Naive thymus-derived CD4-positive, alpha-beta T cell (primary cell): ENCODE measurements around the gene MYO1C. TPM values are rescaled to one million over a fixed set of nuclear protein-coding genes. Genes with fewer than 3 reads are reported as not detected.

Experiments
- ATAC-seq: fragments of 150-1000 bp; cut with Tn5 transposase; 2 replicates; pipeline ENCODE4 v1.10.0; 2021; ENCODE audit warnings: mild to moderate bottlenecking, moderate library complexity
- CTCF ChIA-PET: fragments of 350-600 bp; sonication (Branson Sonifier 250); formaldehyde crosslinking; loops from one replicate; lab custom pipeline; 2021; ENCODE audit warnings: antibody characterized with exemption; lab: Charles Lee
- POLR2A ChIA-PET: fragments of 350-600 bp; sonication (Branson Sonifier 250); formaldehyde crosslinking; loops from one replicate; lab custom pipeline; 2021; ENCODE audit warnings: antibody characterized with exemption, inconsistent platforms; lab: Charles Lee
- DNase-seq, 9 donors: peaks; one replicate each; pipeline versions ENCODE4 v3.0.0 to v3.0.0-alpha.2; 2020 to 2022; ENCODE audit warnings: mixed read lengths in 1 of 9
- H3K27ac ChIP-seq: one replicate; pipeline ENCODE4 v1.7.0; 2013; ENCODE audit warnings: mild to moderate bottlenecking, low read depth, low read length, moderate library complexity
- H3K27me3 ChIP-seq, 2 donors: one replicate each; pipeline ENCODE4 v1.7.0; 2013; ENCODE audit warnings: low read length in 2 of 2, mild to moderate bottlenecking in 2 of 2, moderate library complexity in 2 of 2; ENCODE audit not compliant: control insufficient read depth in 2 of 2, insufficient read depth in 2 of 2
- H3K36me3 ChIP-seq, 3 experiments: 1 replicate in 2 of 3; 2 replicates in 1 of 3; pipeline ENCODE4 v1.7.0; 2013; ENCODE audit warnings: low read length in 3 of 3, mild to moderate bottlenecking in 3 of 3, moderate library complexity in 1 of 3; ENCODE audit not compliant: insufficient read depth in 3 of 3, control insufficient read depth in 2 of 3
- H3K4me1 ChIP-seq, 2 donors: one replicate each; pipeline ENCODE4 v1.7.0; 2013; ENCODE audit warnings: low read length in 2 of 2, mild to moderate bottlenecking in 2 of 2, moderate library complexity in 1 of 2; ENCODE audit not compliant: control insufficient read depth in 2 of 2, insufficient read depth in 2 of 2
- H3K4me3 ChIP-seq: 2 replicates; pipeline ENCODE4 v1.7.0; 2013; ENCODE audit warnings: mild to moderate bottlenecking, low read length
- H3K9me3 ChIP-seq, 3 experiments: 1 replicate in 2 of 3; 2 replicates in 1 of 3; pipeline ENCODE4 v1.7.0; 2013; ENCODE audit warnings: low read length in 3 of 3; ENCODE audit not compliant: control insufficient read depth in 2 of 3
- H3K27ac Mint-ChIP-seq, 9 donors: one replicate each; pipeline ENCODE4 v1.8.0; 2020 to 2022; ENCODE audit warnings: mixed read lengths in 9 of 9, mild to moderate bottlenecking in 8 of 9, moderate library complexity in 5 of 9, inconsistent platforms in 2 of 9
- H3K27me3 Mint-ChIP-seq, 5 donors: one replicate each; pipeline ENCODE4 v1.8.0; 2021 to 2022; ENCODE audit warnings: mixed read lengths in 5 of 5, mild to moderate bottlenecking in 1 of 5
- H3K36me3 Mint-ChIP-seq, 5 donors: one replicate each; pipeline ENCODE4 v1.8.0; 2020 to 2022; ENCODE audit warnings: mixed read lengths in 5 of 5, mild to moderate bottlenecking in 3 of 5, inconsistent platforms in 1 of 5
- H3K4me1 Mint-ChIP-seq, 7 donors: one replicate each; pipeline ENCODE4 v1.8.0; 2020 to 2022; ENCODE audit warnings: mixed read lengths in 7 of 7, mild to moderate bottlenecking in 3 of 7, inconsistent platforms in 1 of 7
- H3K4me3 Mint-ChIP-seq, 10 donors: one replicate each; pipeline ENCODE4 v1.8.0; 2020 to 2022; ENCODE audit warnings: mild to moderate bottlenecking in 10 of 10, mixed read lengths in 10 of 10, moderate library complexity in 6 of 10, inconsistent platforms in 2 of 10
- H3K9me3 Mint-ChIP-seq, 11 donors: one replicate each; pipeline ENCODE4 v1.8.0; 2020 to 2022; ENCODE audit warnings: mixed read lengths in 11 of 11, mild to moderate bottlenecking in 4 of 11, inconsistent platforms in 1 of 11, moderate library complexity in 1 of 11
- intact Hi-C, 2 donors: fragments of 100-400 bp; cut with micrococcal nuclease; formaldehyde crosslinking; loops; one replicate each; pipeline ENCODE4 v1.15.1; 2023
- polyA plus RNA-seq, 2 donors: library from polyadenylated mRNA; unstranded; fragments of 300-500 nt; fragmentation: Illumina TruSeq; gene quantifications; one replicate each; pipeline ENCODE4 v1.2.3, GENCODE V29; 2021
- total RNA-seq, 6 experiments: library from RNA in 5 of 6; stranded (reverse) in 5 of 6; gene quantifications; 1 replicate in 5 of 6; 2 replicates in 1 of 6; pipeline ENCODE4 v1.2.3 and lab custom pipeline; 2021 to 2026

Gene MYO1C
- total and polyA plus RNA-seq, 7 experiments from 2014 or later = 4.4 to 37.0 (median 15.0) TPM

DNA sequence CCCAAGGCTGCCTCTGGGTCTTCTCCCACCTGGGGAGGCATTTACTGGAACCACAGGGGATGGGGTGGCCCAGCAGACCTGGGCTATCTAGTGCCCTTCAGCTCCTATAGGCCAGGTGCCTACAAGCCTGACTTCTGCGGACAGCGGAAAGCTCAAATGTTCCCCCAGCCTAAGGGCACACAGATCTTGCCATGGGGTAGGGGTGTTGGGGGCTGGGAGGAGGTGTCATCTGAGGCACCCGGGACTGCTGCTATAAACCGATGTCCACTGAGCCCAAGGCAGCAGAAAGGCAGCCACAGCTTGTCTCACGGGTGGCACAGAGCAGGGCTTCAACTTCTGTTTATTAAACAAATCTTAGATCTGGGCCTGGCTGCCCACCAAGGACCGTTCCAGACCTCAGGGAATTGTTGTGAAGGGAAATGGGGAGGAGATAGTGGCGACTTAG is 3.6 kb downstream of the MYO1C start:
- intact Hi-C loops = loop anchor here in 1 of 2 donors (1.0 to 10.0 kb wide), 3 partner anchors 27 to 156 kb away; partner anchors contain the start of genes INPP5K, PITPNA, RILP and SCARF1
- CTCF ChIA-PET = no interaction called here
- Mint-ChIP-seq H3K27me3 (peaks cover 0 to 4% (median 0%) of the 10 kb centered on the region in 5 donors), H3K9me3 (peaks cover 0 to 2% (median 0%) of the 10 kb centered on the region in 11 donors), H3K4me3 (peak overlapping the region; percentile 72 to 92 (median 81)), H3K36me3 (peaks cover 0 to 3% (median 0%) of the 10 kb centered on the region in 5 donors), H3K27ac (peak overlapping the region in 7 of 9 donors; percentile 41 to 85 (median 65)), H3K4me1 (peaks cover 0 to 61% (median 47%) of the 10 kb centered on the region in 7 donors)
- Histone ChIP-seq H3K36me3 (no peaks in the 10 kb centered on the region), H3K9me3 (no peaks in the 10 kb centered on the region), H3K27me3 (no peaks in the 10 kb centered on the region), H3K27ac (peak overlapping the region; percentile 78), H3K4me3 (no peak overlapping the region), H3K4me1 (peaks cover 21 to 50% of the 10 kb centered on the region in 2 donors)
- no peak for DNase-seq
- no peak for ATAC-seq
- POLR2A ChIA-PET = interaction anchor here (1.3 to 5.1 kb wide), 3 partner anchors 26 to 160 kb away, joined by 3 to 23 read pairs (median 7); partner anchors contain the start of gene INPP5K

DNA sequence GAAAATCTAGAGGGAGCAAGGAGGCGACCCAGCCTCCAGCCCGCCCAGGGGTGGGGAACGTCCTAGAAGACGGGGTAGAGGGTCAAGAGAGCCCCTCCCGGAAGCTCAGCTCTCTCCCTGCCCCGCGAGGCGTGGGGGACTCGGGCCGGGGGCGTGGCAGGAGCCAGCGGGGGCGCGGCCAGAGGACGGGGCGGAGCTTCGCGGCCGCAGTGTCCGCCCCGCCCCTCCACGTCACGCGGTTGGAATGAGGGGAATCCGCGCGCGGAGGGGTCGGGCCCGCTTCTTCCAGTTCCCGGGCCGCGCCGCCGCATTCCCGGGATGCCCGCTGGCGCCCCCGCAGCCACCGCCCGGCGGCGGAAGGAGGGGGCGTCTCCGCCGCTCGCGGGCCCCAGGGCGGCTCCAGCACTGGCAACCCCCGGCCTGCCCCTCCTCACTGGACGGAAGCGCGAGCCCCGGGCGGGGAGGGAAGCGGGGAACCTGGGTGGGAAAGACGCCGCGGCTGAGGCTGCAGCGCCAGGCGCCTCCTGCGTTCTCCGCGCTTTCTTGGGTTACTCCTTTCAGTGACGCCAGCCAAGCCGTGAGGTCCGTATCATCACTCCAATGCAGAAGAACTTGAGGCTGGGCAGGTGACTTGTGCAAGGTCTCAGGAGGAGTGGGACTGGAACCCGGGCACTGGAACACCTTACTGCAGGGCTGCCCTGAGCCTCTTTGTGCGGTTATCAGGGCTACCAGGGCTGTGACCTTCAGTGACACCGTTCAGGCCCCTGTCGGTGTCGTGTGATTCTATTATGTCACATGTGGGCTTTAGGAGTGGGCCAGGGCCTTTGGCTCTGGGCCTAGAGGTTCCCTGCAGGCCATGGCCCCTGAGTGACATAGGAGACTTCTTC is 4.3 kb downstream of the MYO1C start:
- H3K4me1 ChIP-seq = peaks cover 21 to 47% of the 10 kb centered on the region in 2 donors

DNA sequence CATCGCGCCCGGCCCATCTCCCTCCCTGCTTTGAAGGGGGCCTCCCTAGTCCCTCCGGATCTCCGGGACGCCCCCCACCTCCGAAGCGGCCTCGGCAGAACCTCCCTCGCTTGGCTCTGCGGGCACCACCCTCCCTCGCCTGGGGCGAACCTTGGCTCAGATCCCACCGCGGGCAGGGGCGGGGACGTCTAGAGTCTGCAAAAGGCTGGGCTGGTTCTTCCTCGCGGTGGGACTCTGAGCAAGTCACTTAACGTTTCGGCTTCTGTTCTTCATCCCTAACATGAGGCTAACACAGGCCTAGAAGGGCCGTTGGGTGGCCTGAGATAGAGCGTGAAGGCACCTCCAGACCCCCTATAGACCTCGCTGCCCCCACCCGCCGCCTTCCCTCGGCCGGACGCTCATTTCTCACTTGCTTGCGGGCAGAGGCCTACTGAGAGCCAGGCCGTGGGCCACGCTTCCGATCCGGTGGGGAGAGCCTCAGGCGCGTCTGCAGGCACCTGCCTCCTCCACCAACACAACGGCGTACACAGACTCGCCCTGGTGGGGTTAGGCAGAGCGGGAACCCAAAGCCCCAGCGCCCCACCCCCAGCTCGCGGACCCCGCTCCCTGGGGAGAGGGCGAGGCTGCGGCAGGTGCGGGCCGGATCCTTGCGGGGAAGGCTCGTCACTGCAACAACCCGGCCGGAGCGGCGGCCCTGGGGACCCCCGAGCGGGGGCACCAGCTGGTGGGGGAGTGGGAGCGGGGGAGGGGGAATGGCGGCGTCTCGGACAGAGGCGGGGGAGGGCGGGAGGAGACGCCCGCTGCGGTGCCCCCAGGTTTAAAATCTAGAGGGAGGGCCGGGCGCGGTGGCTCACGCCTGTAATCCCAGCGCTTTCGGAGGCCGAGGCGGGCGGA is 5.4 kb downstream of the MYO1C start:
- Histone ChIP-seq H3K27me3 (no peaks in the 10 kb centered on the region), H3K4me1 (peaks cover 21 to 35% of the 10 kb centered on the region in 2 donors), H3K4me3 (peak overlapping the region; percentile 47), H3K27ac (peak overlapping the region; percentile 78), H3K36me3 (no peaks in the 10 kb centered on the region), H3K9me3 (no peaks in the 10 kb centered on the region)
- ATAC-seq (peak; percentile 55), DNase-seq (peak; percentile 46 to 83 (median 64))
- Mint-ChIP-seq H3K27me3 (peaks cover 0 to 3% (median 0%) of the 10 kb centered on the region in 5 donors), H3K9me3 (peaks cover 0 to 2% (median 0%) of the 10 kb centered on the region in 11 donors), H3K27ac (peak overlapping the region; percentile 20 to 94 (median 92)), H3K36me3 (peaks cover 0 to 10% (median 0%) of the 10 kb centered on the region in 5 donors), H3K4me3 (peak overlapping the region; percentile 82 to 95 (median 88)), H3K4me1 (peaks cover 0 to 46% (median 40%) of the 10 kb centered on the region in 7 donors)
- ChIA-PET POLR2A (interaction anchor here (0.5 to 5.1 kb wide), 8 partner anchors 18 to 190 kb away, joined by 3 to 23 read pairs (median 5); partner anchors contain the start of genes CRK, INPP5K and YWHAE), CTCF (interaction anchor here (0.6 to 1.2 kb wide), 5 partner anchors 16 to 145 kb away, joined by 3 to 6 read pairs (median 3); partner anchors contain the start of gene INPP5K)
- intact Hi-C loops = loop anchor here in 1 of 2 donors (1.0 to 10.0 kb wide), 6 partner anchors 14 to 850 kb away; partner anchors contain the start of genes CRK, RILP, SCARF1 and SGSM2

More for the DNA sequence above, 4.3 kb downstream of the MYO1C start:
- Mint-ChIP-seq H3K27me3 (peaks cover 0 to 4% (median 0%) of the 10 kb centered on the region in 5 donors), H3K4me1 (peaks cover 0 to 57% (median 44%) of the 10 kb centered on the region in 7 donors), H3K36me3 (peaks cover 0 to 7% (median 0%) of the 10 kb centered on the region in 5 donors), H3K27ac (peak overlapping the region; percentile 51 to 93 (median 72)), H3K9me3 (peaks cover 0 to 2% (median 0%) of the 10 kb centered on the region in 11 donors), H3K4me3 (peak overlapping the region; percentile 82 to 95 (median 88))
- no peaks in the 10 kb centered on the region for H3K36me3 ChIP-seq
- H3K27ac ChIP-seq = peak overlapping the region; percentile 78
- ATAC-seq = peak; percentile 61
- no peaks in the 10 kb centered on the region for H3K9me3 ChIP-seq
- intact Hi-C loops = loop anchor here in 1 of 2 donors (1.0 to 10.0 kb wide), 7 partner anchors 15 to 849 kb away; partner anchors contain the start of genes CRK, INPP5K, PITPNA and RILP
- ChIA-PET POLR2A (interaction anchor here (0.5 to 5.1 kb wide), 8 partner anchors 17 to 191 kb away, joined by 3 to 23 read pairs (median 5); partner anchors contain the start of genes CRK, INPP5K and YWHAE), CTCF (interaction anchor here (0.6 to 1.2 kb wide), 2 partner anchors 97 to 142 kb away, joined by 4 to 6 read pairs; no protein-coding TSS in a partner anchor)
- DNase-seq = peak; percentile 40 to 83 (median 61)
- H3K4me3 ChIP-seq = peak overlapping the region; percentile 65
- no peaks in the 10 kb centered on the region for H3K27me3 ChIP-seq

DNA sequence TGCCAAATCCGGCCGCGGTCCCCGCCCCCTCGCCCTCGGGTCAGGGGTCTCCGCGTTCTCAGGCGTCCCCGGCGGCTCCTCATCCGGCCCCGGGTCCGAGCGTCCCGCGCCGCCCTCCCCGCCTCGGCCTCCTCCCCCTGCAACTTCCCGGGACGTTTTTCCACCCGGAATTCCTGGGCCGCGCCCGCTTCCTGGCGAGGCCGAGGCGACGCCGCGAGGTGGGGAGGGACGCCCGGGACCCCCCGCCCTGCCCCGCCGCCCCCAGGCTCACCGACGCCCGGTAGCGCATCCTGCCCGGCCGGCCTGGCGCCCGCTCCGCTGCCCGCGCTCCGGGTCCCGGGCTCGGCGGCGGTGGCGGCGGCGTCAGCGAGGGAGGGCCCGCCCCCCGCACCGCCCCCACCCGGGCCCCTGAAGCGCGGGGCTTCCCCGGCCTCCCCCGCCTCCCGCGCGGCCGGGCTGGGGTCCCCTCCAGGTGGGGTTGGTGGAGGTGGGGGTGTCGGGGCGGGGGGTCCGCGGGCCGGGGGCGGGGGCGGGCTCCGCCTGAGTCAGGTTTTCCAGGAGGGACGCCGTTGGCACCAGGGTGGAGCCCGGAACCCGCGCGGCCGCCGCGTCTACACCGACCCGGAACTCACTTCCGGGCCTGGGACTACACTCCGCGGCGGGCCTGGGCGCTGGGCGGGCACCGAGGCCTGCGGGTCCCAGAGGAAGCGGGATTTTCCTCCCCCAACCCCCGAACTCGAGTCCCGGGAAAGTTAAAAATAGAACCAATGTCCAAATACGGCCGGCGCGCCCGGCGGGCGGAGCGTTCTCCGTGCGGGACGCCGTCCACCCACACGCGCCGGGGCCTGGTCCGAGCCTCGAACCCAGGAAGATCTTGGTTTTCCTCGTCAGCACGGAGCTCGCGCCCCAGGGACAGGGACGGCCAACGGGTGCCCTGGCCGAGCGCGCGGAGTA is 6.8 kb downstream of the MYO1C start:
- peaks cover 17 to 32% of the 10 kb centered on the region in 2 donors for H3K4me1 ChIP-seq
- Mint-ChIP-seq H3K36me3 (peaks cover 0 to 13% (median 0%) of the 10 kb centered on the region in 5 donors), H3K27ac (peak overlapping the region in 3 of 9 donors; percentile 73 to 77 (median 75)), H3K27me3 (no peaks in the 10 kb centered on the region), H3K4me3 (peak overlapping the region in 9 of 10 donors; percentile 82 to 89 (median 87)), H3K4me1 (peaks cover 0 to 40% (median 35%) of the 10 kb centered on the region in 7 donors), H3K9me3 (no peaks in the 10 kb centered on the region)
- H3K9me3 ChIP-seq = no peaks in the 10 kb centered on the region
- H3K4me3 ChIP-seq = peak overlapping the region; percentile 54
- ChIA-PET POLR2A (interaction anchor here (1.0 to 5.1 kb wide), 2 partner anchors 29 to 30 kb away, joined by 3 to 23 read pairs; partner anchors contain the start of genes CRK and INPP5K), CTCF (interaction anchor here (0.6 to 1.0 kb wide), 6 partner anchors 17 to 231 kb away, joined by 3 to 5 read pairs (median 3); partner anchors contain the start of gene INPP5K)
- peak overlapping the region; percentile 78 for H3K27ac ChIP-seq
- intact Hi-C loops = loop anchor here (1.0 to 10.0 kb wide), 6 partner anchors 13 to 851 kb away; partner anchors contain the start of genes CRK (in 1 of the 2), RILP (in 1 of the 2), SCARF1 (in 1 of the 2) and SGSM2 (in 1 of the 2)
- H3K27me3 ChIP-seq = no peaks in the 10 kb centered on the region
- DNase-seq (peak in 8 of 9 donors; percentile 32 to 77 (median 55)), ATAC-seq (peak; percentile 57)
- H3K36me3 ChIP-seq = no peaks in the 10 kb centered on the region
